ENCODE measurements around the gene HLA-DRB1.
"Not testable (repeated sequence)": the region's sequence is repeated elsewhere in the genome, so short reads cannot be mapped to it uniquely, and the experiment has no call there.

HLA-DRB1 gene

GRCh38 chr6:32589596-32590449 lies at the start of gene HLA-DRB1:
TSS of gene HLA-DRB1 (minus strand) at chr6:32589848. CDS start at chr6:32589742, 106 bp downstream.
- DNase-seq = no peak

GRCh38 chr6:32638532-32639219 lies 49.0 kb upstream of the HLA-DRB1 start:
- DNase-seq = no peak

- DNase-seq = no peak
Observed at GRCh38 chr6:32637883-32638282, 48.2 kb upstream of the HLA-DRB1 start.

GRCh38 chr6:32637219-32637880 lies 47.7 kb upstream of the HLA-DRB1 start, which contains the start of gene HLA-DQA1:
TSS of gene HLA-DQA1 (plus strand) at chr6:32637406. CDS start at chr6:32637459, 53 bp downstream.
- DNase-seq = no peak

GRCh38 chr6:32635526-32636123 lies 46.0 kb upstream of the HLA-DRB1 start:
- DNase-seq = no peak

GRCh38 chr6:32629793-32630192 lies 40.1 kb upstream of the HLA-DRB1 start:
- DNase-seq = not testable (repeated sequence)

GRCh38 chr6:32627831-32628230 lies 38.2 kb upstream of the HLA-DRB1 start:
- no peak for DNase-seq

- no peak for DNase-seq
Observed at GRCh38 chr6:32627249-32627648, 37.6 kb upstream of the HLA-DRB1 start.

GRCh38 chr6:32625137-32625536 lies 35.5 kb upstream of the HLA-DRB1 start:
- no peak for DNase-seq

GRCh38 chr6:32624565-32624964 lies 34.9 kb upstream of the HLA-DRB1 start:
- DNase-seq = no peak

GRCh38 chr6:32623693-32624092 lies 34.0 kb upstream of the HLA-DRB1 start:
- DNase-seq = no peak

GRCh38 chr6:32622545-32623401 lies 33.1 kb upstream of the HLA-DRB1 start:
- peak; percentile 0 to 29 (median 16) for DNase-seq

GRCh38 chr6:32621372-32621771 lies 31.7 kb upstream of the HLA-DRB1 start:
- no peak for DNase-seq

GRCh38 chr6:32617751-32618150 lies 28.1 kb upstream of the HLA-DRB1 start:
- no peak for DNase-seq

- no peak for DNase-seq
Observed at GRCh38 chr6:32615885-32616532, 26.4 kb upstream of the HLA-DRB1 start.

- DNase-seq = no peak
Observed at GRCh38 chr6:32614366-32615081, 24.9 kb upstream of the HLA-DRB1 start.

GRCh38 chr6:32613475-32613874 lies 23.8 kb upstream of the HLA-DRB1 start:
- no peak for DNase-seq

- no peak for DNase-seq
Observed at GRCh38 chr6:32610682-32611296, 21.1 kb upstream of the HLA-DRB1 start.

- peak in 2 of 3 experiments; percentile 24 to 77 for DNase-seq
Observed at GRCh38 chr6:32609731-32610640, 20.3 kb upstream of the HLA-DRB1 start.

Measured in NCI-H1417 (cell line).